Colon (tissue), 2 donors: ENCODE data around the gene NAA20.
"Not testable (repeated sequence)": the region's sequence is repeated elsewhere in the genome, so short reads cannot be mapped to it uniquely, and the experiment has no call there.

ENCODE experiments used
- FAIRE-seq: peaks from 2 replicates; lab custom pipeline; 2012; peaks lifted over from hg19 to GRCh38; lab: Jason Lieb, UNC
- donor health status: control.
- donor health status: control.

The NAA20 gene

DNA sequence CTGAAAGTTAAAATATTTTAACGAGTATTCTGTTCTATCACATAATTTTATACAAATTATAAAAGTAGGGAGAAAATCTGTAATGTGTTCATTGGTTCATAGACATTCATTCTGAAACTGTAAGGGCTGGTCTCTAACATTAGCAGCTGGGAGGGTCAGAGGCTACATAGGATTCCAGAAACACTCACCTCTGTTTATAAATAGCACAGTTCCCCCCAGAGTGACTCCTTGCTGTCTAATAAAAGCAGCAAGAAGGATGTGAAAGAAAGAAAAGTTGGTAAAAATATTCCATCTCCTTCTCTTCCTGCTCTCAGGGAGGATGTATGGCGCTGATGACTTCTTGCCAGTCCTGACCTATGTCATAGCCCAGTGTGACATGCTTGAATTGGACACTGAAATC, 25.3 kb upstream of the NAA20 start:
- no peak for FAIRE-seq

DNA sequence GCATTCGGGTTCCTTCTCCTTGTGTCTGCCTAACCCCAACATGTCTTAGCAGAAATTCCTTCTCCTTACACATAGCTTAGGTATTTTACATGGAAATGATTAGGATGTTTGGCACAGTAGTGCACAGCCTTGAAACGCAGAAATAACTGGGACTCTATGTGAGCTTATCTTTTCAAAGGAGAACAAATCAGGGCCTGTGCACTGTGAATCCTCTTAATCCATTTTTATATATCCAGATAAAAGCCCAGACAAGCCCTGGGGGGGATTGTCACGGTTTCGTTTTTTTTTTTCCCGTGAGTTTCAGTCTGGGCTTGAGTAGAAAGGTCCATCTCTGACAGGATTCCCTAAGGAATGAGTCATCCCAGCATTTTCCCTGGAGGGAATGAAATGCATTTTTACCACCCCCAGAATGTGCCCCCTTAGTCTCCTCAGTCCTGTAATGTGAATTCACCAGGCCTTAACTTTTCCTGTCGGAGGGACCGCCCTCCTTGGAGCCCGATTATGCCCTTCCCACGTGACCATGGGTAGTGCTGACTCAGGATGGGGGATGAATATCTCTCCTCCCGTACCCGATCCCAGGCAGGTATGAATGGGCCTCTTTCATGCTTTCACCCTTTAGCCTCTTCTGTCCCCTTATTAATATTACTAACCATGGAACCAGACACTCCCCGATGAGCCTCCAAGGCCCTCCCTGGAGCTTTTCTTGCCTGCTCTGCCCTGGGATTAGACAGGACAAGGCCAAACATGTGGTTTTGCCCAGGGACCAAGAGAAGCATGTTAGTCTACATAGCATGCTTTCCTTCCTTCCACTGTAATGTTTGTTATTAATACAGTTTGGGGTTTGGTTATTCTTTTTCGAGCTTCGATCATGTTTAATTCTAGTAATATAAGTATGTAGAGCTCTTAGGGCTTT, 23.9 kb upstream of the NAA20 start:
- no peak for FAIRE-seq

- no peak for FAIRE-seq
Measured at GRCh38 chr20:19993958-19994669, 23.0 kb upstream of the NAA20 start.

DNA sequence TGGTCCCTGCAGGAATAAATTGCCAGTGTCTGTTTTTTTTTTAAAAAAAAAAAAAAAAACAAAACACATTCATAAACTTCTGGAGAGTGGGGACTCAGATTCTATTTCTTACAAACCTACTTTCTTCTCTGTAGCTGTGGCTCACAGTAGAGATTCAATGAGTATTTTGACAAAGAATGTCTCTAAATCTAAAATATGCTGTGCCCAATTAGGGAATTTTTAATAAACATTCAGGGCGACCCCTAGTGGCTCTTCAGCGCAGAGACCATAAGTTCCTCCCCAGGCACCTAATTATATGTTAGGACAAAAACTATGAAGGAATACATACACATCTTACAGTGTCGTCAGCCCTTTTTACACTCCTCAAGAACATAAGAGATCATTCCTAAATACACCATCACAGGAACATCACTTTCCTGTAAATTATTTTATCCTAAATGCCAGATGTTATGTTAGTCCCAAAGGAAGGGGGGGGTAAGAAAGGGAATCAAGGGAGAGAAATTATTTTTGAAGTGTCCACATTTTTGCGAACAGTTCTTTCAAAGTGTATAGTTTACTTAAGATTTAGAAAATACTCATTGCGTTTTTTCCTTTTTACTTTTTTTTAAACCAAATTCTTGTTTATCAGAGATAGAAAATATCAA, 21.8 kb upstream of the NAA20 start:
- FAIRE-seq: no peak

- FAIRE-seq: no peak
Measured at GRCh38 chr20:19996222-19996621, 20.9 kb upstream of the NAA20 start.

GRCh38 chr20:19996917-19997316, 20.2 kb upstream of the NAA20 start:
- no peak for FAIRE-seq

DNA sequence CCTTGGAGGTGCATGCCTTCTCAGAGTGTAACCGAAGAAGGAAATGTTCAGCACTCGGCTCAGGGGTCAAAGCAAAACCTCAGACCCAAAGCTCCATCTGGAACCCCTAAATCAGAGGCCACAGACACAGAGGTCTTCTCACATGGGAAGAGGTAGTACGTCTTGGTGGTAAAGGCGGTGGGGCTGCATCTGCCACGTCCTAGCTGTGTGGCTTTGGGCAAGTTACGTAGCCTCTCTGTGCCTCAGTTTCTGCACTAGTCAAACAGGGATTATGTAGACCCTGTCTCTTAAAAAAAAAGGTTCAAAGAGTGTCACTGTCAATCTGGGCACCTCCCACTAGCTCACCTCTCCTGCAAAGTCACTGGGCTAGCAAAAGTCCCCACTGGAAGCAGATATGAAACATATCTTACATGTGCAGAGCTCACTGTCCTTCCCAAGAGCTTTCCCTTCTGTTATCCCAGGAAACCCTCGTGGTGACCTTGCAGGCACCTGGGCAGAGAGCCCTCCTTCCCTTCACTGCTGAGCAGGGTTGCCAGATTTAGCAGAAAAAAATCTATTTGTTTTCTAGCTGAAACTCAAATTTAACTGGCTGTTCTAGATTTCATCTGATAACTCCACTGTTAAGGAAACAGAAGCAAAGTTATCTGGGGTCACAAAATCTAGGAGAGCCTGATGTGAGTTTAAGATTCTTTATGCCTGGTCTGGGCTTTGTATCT, 18.0 kb upstream of the NAA20 start:
- no peak for FAIRE-seq

DNA sequence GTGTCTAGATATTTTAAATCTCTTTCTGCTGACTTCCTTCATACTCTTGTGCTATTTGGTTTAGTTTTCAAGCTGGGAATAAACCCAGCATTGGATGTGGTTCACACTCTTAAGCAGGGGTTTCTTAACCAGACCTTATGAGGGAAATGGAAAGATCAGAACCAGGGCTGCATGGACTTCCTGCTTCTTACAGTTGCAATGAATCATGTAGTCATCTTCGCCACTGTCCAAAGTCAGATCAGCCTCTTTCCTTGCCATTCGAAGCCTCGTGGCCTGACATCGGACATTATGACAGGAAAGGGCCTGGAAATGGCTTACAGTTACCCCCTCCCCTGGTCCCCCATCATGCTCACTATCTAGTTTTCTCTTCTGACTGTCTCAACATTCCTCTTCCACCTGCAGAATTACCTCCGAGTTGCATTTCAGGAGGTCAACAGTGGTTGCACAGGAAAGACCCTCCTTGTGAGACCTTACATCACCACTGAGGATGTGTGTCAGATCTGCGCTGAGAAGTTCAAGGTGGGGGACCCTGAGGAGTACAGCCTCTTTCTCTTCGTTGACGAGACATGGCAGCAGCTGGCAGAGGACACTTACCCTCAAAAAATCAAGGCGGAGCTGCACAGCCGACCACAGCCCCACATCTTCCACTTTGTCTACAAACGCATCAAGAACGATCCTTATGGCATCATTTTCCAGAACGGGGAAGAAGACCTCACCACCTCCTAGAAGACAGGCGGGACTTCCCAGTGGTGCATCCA, 16.8 kb upstream of the NAA20 start:
- no peak for FAIRE-seq

- FAIRE-seq: no peak
Measured at GRCh38 chr20:20002101-20002998, 14.8 kb upstream of the NAA20 start.

DNA sequence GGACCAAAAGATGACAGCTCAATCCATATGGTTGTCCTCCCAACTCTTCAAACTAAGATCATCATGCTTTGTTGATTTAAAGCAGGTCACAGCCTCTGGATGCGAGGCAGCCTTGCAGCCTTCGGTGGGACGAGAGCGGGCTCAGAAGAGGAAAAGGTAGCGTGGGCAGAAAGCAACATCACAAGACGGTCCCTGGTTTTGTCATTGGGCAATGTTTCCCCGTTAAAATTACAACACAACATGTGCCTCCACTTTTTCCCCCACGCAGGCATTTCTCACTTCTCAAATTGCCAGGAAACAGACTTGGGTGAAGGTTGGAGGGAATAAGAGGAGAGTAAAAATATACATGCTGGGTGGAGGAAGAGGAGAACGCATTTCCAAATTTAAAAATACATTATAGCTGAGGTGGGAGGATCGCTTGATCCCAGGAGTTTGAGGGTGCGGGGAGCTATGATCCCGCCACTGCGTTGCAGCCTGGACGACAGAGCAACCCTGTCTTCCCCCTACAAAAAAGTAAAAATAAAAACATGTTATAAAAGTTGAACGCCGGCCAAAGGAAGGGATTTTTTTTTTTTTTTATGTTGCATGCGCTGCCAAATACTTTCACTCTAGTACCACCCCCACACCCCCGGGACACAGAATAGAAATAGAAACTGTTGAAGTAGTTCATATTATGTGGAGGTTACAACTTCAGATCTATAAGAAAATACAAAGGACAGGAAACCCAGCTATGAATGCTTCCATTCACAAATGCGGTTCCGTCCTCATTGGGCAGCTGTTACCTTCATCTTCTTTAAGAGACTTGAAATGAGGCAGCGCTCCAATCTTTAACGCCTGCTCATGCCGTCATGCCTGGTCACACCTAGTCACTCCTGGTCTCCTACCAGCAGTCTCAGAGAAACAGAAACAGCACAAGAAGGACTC, 13.9 kb upstream of the NAA20 start:
- FAIRE-seq: no peak

DNA sequence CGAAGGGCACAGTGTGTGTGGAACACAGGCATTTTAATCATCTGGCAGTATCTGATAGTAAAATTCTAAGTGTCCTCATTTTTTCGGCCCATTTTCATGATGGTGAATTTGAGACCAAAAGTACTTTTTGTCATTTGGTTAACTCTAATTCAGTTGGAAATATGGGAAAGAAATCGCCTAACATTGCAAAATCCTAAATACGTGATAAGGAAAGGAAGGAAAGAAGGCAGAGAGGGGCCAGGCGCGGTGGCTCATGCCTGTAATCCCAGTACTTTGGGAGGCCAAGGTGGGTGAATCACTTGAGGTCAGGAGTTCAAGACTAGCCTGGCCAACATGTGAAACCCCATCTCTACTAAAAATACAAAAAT, 13.2 kb upstream of the NAA20 start:
- not testable (repeated sequence) for FAIRE-seq

DNA sequence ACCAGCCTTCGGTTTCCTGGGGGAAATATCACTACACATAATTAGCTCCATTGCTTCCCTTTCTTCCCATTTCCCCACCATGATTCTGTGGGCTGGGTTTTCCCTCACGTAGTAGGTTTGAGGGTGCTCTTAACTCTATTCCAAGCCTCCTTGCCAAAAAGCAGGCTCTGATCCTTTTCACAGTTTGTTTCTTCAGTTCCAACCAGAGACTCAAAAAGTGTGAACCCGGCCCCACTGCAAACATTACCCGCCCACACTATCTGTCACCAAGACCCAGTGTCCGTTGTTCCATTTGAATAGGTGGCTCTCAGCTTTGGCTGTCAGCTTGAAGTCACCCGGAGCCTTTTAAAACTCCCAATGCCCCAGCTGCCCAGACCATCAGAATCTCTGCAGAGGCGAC, 11.8 kb upstream of the NAA20 start:
- no peak for FAIRE-seq

- no peak for FAIRE-seq
Measured at GRCh38 chr20:20009784-20010253, 7.3 kb upstream of the NAA20 start.

DNA sequence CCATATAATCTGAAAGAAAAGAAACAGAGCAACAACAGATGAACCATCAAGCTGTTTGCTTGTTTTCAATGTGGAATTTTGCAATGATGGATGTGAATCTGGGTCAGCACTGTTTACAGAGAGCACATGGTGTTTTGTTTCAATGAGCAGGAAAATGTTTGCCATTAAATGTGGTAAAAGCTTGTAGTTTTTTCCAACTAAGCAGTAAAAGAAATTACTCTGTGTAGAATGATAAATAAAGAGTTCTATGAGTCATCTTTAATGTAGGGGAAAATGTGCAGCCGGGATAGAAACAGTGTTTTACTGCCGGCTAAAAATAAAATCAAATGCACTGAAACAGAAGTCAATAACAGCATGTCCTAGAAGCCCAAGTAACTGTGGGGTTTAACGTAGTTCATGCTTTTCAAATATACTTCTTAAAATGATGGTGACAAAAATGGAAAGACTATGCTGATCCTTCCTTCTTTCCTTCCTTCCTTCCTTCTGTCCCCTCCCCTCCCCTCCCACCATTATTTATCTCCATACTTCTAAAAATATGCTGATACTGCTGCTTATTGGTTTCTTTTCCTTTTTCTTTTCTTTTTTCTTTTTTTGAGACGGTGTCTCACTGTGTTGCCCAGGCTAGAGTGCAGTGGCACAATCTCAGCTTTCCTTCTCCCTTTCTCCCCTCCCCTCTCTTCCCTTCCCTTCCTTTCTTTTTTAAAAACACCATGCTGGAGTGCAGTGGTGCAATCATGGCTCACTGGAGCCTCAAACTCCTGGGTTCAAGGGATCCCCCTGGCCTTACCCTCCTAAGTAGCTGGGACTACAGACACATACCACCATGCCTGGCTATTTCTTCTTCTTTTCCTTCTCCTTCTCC, 6.3 kb upstream of the NAA20 start:
- no peak for FAIRE-seq

DNA sequence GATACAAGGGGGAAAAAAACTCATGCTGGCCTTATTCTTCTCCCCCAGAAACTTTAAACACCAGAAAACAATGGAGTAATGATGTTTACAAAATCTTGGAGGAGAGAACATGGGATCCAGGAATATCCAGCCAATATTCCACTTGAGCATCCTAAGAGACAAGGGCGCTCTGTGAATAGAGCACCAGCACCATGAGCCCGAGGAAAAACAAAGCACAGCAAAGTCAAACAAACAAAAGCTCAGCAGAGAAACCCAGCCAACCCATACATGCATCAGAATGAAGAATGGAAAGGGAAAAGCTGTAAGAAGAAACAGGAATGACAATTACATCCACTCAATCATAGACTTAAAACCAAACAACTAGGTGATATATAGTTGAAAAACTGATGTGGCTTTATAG, 4.6 kb upstream of the NAA20 start:
- FAIRE-seq: no peak

DNA sequence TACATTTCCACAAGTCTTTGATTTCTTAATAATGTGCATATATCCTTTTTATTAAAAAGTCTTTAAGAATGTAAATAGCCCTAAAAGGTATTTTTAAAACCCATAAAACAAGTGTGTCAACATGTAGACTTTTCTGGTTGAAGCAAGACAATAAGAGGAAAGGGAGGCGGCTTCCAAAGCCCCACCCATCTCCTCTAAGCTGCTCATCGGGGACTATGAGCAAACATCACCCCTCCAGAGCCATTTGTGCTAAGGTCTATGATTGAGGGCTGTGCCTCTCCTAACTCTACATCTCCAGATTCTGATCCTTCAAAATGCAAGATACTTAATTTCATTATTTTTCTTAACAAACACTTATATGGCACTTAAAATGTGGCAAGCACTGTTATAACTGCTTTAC, 2.5 kb upstream of the NAA20 start:
- no peak for FAIRE-seq

- no peak for FAIRE-seq
Measured at GRCh38 chr20:20017844-20018185, 653 bp downstream of the NAA20 start.

GRCh38 chr20:20018366-20018765, 1.2 kb downstream of the NAA20 start:
- FAIRE-seq: no peak

- FAIRE-seq: no peak
Measured at GRCh38 chr20:20019123-20019522, 2.0 kb downstream of the NAA20 start.
